NAMALWA (cell line): ENCODE results near the gene RBBP8NL.

Source experiments
- DNase-seq: peaks from one replicate; pipeline ENCODE4 v3.0.0-alpha.2; 2015; ENCODE audit warnings: low spot score

Gene RBBP8NL

DNA sequence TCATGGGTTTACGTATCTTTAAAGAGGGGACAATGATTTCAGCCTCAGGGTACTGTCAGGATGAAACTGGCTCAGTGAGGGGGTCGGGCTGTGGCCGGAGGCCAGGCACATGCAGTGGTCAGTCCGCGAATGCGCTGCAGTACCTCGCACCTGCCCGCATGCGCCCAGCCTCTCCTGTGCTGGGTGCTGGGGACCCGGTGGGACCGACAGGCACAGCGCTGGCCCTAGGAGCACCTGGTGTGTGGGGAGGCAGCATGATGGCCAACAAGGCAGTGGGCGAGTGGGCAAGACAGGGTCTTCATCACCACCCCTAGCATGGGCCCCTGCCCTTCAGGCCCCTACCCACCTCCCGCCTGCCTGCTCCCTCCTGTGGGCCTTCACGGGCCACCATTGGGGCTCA lies 19.3 kb downstream of the RBBP8NL start:
- no peak for DNase-seq

- peak; percentile 95 for DNase-seq
Measured at GRCh38 chr20:62407221-62407992, 19.9 kb downstream of the RBBP8NL start, which contains the start of gene CABLES2. Gene CABLES2 (minus strand): TSS chr20:62407285. CDS start chr20:62407276, 9 bp downstream.

DNA sequence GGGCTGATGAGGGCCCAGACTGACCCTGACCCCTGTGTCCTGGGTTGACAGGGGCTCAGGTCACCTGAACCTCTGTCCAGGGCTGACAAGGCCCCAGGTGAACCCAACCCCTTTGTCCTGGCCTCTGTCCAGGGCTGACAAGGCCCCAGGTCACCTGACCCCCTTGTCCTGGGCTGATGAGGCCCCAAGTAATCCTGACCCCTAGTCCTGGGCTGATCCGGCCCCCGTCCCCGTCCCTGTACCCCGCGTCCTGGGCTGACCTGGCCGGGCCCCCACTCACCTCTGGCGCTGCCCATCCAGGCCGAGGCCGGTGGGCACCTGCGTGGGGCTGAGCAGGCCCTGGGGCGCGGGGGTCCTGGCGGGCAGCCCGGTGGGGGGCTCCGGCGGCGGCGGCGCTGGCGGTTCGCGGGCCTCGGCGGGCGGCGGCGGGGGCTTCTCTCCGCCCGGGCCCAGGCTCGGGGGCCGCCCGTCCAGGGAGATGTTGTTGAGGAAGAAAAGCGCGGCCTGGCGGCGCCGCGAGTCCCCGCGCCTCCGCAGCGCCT lies 20.6 kb downstream of the RBBP8NL start:
- no peak for DNase-seq

DNA sequence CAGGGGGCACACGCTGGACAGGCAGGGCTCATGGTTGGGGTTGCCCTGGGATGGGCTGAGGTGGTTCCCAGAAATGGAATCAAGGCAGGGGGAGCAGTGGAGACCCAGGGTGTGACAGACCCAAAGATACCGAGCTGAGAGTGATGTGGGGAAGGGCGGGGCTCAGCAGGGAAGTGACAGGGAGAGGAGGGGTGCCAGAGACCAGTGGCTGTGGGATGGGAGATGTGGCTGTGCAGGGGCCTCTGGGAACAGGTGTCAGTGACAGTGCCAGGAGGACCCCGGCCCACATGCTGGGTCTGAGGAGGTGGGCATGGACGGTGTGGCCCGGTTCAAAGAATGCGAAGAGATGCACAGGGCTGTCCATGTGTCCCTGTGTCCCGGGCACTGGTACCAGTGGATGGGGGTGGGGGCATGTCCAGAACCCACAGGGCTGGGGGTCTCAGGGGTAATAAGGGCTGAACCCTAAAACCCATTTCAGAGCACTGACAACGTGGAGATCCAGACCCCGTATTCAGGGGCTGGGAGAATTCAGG lies 21.3 kb downstream of the RBBP8NL start:
- DNase-seq = no peak

GRCh38 chr20:62405108-62405980 lies 22.0 kb downstream of the RBBP8NL start:
- no peak for DNase-seq

DNA sequence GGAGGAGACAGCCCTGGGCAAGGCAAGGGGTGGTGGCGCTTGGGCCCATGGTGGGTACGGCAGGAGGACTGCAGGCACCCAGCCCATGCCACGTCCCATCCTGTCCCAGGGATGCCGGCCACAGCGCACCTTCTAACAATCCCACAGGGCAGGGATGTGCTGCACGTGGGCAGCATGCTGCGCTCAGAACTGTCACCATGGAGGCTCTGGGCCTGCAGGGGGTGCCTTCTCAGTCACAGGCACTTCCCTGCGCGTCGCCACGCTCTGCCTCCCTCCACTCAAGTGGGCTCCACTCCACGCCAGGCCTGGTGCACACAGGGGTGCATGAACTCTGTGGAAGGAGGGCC lies 22.6 kb downstream of the RBBP8NL start:
- DNase-seq = no peak

GRCh38 chr20:62404112-62404665 lies 23.1 kb downstream of the RBBP8NL start:
- no peak for DNase-seq

DNA sequence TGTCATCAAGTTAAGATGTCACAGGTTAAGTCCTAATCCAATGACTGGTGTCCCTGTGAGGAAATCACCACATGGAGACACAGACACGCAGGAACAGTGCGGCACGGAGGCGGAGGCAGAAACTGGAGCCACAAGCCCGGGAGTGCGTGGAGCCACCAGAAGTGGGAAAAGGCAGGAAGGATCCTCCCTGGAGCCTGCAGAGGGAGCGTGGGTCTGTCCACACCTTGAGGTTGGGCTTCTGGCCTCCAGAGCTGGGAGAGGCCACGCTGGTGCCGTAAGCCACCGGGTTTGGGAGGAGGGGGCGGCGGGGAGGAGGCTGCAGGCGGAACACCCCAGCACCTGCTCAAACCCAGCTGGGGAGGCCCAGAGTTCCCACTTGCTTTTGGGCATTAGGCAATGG lies 24.0 kb downstream of the RBBP8NL start:
- no peak for DNase-seq

DNA sequence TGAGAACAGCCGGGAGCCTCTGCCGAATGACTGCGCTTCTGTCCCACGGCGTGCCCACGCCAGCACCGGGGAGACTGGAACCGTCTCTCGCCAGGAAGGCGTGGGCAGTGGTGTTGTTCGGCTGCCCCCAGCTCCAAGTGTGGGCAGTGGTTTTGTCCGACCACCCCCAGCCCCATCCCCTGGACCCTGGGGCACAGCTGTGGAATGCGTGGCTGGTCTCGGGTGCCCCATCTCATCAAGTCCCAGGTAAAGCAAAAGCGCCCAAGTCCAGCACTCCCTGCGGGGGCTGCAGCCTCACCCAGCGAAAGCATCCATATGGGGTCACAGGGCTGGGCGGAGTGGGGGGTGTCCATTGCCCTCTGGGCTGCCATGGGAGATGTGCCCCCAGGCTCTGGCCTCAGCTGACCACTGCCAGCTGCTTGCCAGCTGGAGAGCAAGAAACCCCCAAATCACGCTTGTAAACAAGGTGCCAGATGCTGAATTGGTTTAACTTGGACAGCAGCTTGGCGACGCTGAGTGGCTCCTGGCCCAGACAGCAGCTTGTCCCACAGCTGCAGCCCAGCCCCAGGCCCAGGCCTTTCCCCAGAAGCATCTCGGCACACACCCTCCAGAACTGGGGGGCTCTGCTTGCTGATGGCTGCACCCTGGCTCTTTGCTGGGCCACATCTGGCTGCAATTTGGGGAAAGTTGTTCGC lies 24.7 kb downstream of the RBBP8NL start:
- no peak for DNase-seq

DNA sequence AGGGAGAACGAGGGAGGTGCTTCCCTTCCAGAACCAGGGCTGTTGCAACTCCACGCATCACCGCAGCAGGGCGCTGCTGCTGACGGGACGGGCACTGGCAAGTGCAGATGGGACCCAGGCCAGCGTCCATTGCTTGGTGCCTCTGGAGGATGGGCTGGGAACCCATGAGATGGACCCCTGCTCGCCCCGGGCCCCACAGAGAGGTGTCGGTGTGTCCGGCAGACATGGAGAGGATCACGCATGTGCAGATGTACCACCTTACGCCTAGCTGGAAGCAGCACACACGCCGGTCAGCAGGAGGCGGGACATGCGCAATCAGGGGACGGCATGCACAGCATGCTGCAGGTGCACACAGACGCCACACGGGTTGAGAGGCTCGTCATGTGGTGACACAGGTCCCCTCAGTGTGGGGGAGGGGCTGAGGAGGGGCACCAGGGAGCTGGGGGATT lies 26.0 kb downstream of the RBBP8NL start:
- DNase-seq = no peak

DNA sequence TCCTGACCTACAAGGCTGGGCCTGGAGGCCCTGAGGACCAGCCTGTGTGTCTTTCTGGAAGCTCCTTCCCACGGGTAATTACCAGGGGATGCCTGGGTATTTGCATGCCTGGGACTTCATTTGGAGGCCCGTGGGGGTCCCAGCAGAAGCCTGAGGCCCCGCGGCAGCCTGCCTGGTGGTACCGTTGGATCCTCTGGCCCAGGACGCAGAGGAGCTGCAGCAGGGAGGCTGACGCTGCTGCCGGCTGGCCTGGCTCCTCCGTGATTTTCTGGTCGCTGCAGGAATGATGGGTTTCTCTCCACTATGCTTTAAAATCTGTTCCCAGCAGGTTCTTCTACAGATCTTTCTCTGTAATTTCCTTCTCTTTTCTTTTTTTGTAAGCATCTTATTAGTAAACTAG lies 26.8 kb downstream of the RBBP8NL start:
- no peak for DNase-seq

DNA sequence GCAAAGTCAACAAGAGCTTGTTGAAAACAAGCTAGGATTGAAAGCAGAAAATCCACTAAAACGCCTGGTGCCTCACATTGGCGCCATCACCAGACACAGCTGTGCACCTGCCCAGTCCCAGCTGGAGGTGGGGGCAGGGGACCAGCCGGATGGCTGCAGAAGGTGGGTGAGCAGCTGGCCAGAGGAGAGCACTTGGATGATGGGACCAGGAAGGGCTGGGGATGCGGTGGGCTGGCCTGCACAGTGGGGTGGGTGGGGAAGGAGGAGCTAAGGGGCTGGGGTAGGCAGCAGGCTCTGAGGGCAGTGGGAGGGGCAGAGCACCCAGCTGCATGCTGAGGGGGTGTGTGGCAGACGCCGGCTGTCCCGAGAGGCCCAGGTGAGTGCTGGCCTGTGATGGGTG lies 27.3 kb downstream of the RBBP8NL start:
- no peak for DNase-seq

- no peak for DNase-seq
Measured at GRCh38 chr20:62398120-62398821, 29.1 kb downstream of the RBBP8NL start.

DNA sequence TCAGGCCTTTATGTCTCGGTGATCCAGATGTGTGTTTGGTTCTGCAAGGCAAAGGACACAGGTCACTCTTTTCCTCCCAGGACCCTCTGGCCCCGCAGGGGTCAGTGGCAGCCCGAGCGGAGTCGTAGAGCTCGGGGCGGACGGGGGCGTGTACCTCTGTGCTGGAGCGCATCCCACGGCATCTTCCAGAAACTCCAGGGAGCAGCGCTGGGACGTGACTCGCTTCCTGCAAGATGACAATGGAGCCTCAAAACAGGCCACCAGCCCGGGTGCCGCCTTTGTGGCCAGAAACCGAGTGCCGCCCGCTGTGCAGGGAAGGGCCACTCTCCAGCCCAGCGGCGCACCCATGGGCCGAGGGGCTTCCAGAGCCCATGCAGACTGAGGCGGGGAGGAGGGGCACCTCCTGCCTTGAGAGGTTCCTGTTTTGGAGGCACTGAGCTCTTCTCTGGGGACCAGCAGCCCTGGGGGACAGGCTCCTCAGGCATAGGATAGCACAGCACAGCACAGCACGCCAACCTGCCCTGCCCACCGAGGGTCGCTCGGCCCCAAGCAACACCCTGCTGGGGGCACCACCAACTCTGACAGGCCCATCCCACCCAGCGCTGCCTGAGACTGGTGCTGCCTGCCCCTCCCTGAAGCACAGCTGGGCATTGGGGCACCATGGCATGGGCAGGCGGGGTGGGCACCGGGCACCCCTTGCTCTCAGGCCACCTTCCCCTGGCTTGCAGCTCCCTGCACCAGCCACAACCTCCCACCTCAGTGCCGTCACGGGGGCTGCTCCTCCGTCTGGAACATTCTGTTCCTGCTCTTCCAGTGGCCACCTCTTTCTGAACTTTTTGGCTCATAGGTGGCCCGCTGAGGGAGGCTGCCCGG lies 30.7 kb downstream of the RBBP8NL start:
- no peak for DNase-seq

DNA sequence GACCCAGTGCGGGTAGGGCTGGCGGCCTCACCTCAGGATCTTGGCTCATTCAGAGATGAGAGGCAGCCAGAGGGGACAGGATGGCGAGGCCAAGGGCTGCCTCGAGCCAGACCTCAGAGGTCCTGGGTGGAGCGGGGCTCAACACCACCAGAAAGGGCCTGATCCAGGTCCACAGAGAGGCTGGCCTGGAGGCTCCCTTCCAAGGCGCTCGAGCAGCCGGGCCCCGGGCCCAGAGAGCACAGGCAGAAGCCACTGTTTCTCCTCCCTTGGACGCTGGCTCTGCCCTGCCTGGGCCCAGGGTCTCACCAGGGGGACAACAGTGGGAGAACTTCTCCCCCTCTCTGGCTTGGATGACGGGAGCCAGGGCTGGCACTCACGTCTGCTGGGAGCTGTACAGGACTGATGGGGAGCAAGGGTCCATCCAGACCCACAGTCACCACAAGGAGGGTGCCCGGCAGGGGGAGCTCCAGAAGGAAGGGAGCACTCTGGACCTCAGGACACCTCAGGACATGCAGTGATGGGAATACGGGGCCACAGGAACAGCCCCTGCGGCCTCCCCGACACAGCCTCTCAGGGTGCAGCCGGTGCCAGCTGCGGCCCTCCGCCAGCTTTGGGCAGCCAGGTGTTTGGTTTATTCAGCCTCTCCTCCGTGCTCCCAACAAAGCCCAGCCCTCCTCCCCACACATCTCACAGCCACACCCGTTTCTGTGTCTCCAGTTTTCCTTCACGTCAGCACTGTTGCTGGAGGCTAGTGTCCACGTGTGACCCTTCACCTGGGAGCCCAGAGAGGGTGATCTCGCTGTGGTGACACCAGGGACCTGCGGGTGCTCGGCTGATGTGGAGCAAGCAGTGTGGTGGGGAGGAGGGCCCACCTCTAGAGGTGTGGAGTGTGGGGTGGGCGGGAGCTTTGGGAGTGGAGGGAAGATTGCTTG lies 31.8 kb downstream of the RBBP8NL start:
- DNase-seq = no peak

GRCh38 chr20:62394248-62395245 lies 32.8 kb downstream of the RBBP8NL start:
- no peak for DNase-seq

DNA sequence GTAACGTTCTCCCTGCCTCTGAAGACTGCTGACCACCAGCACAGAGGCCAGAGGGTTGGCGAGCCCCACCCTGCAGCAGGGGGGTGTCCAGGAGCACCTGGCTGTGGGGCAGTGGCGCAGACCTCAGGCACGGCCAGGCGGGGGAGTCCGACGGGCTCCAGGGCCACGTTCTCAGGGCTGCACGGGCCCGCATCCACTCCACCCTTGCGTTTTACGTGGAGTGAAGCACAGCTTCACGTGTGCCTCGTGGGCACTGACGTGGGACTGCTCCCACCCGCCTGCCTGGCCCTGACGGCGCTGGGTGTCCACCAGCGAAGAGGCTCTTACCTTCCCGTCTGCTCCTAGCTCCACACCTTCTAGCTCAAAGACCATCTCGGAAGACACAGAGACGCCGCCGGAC lies 33.5 kb downstream of the RBBP8NL start:
- no peak for DNase-seq

DNA sequence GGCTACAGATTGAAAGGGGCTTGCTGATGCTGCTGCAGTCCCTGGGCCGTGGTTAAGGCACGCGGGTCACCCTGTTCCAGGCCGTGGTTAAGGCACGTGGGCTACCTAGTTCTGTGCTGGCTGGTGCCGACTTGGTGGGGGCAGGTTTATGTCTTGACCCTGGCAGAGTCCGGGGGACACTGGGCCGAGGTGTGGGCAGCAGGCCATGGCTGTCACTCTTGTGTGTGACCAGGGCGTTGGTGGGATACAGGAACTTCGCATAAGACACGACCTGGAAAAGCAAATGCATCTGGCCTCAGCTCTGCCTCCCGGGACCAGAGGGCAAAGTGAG lies 34.0 kb downstream of the RBBP8NL start:
- DNase-seq = no peak
